GM18517 (cell line): Measurements from ENCODE around the gene LRIG3.
"Not testable (repeated sequence)": the region's sequence is repeated elsewhere in the genome, so short reads cannot be mapped to it uniquely, and the experiment has no call there.

Source experiments
- ATAC-seq: cut with Tn5 transposase; IDR thresholded peaks from one replicate; pipeline ENCODE4 v1.9.1; 2021; ENCODE audit warnings: mild to moderate bottlenecking, moderate library complexity; ENCODE audit not compliant: unreplicated experiment

The LRIG3 gene

GRCh38 chr12:58860788-58861240, 59.5 kb downstream of the LRIG3 start:
- ATAC-seq: no peak

GRCh38 chr12:58860056-58860787, 60.1 kb downstream of the LRIG3 start:
- no peak for ATAC-seq

GRCh38 chr12:58858030-58858429, 62.3 kb downstream of the LRIG3 start:
- no peak for ATAC-seq

GRCh38 chr12:58857206-58857605, 63.1 kb downstream of the LRIG3 start:
- not testable (repeated sequence) for ATAC-seq

- not testable (repeated sequence) for ATAC-seq
These were observed 64.7 kb downstream of the LRIG3 start for GRCh38 chr12:58855630-58856029.

- ATAC-seq: no peak
These were observed 69.5 kb downstream of the LRIG3 start for GRCh38 chr12:58850826-58851225.

- ATAC-seq: no peak
These were observed 72.3 kb downstream of the LRIG3 start for GRCh38 chr12:58847901-58848600.

- no peak for ATAC-seq
These were observed 76.1 kb downstream of the LRIG3 start for GRCh38 chr12:58844161-58844560.

- ATAC-seq: no peak
These were observed 79.1 kb downstream of the LRIG3 start for GRCh38 chr12:58841058-58841798.

- ATAC-seq: no peak
These were observed 86.5 kb downstream of the LRIG3 start for GRCh38 chr12:58833853-58834252.

- ATAC-seq: no peak
These were observed 87.4 kb downstream of the LRIG3 start for GRCh38 chr12:58832920-58833319.
